ENCODE data around the gene MYH10.
A peak's percentile ranks its signal among the peaks of the same experiment; 100 is the strongest.

Gene MYH10

GRCh38 chr17:8629371-8630226, 926 bp downstream of the MYH10 start:
- Histone ChIP-seq H3K27ac (ENCODE audit: low read depth in 2 of 2, low read length in 2 of 2) (peak overlapping the region in 1 of 2 donors; percentile 16), H3K36me3 (ENCODE audit: control insufficient read depth in 2 of 2, insufficient read depth in 2 of 2, low read length in 2 of 2) (no peaks in the 10 kb centered on the region), H3K27me3 (ENCODE audit: control insufficient read depth in 2 of 2, insufficient read depth in 2 of 2, low read length in 2 of 2) (peaks cover 13 to 18% of the 10 kb centered on the region in 2 donors), H3K9me3 (ENCODE audit: control insufficient read depth in 2 of 2, low read length in 2 of 2) (no peaks in the 10 kb centered on the region), H3K4me3 (ENCODE audit: low read length in 2 of 2) (peak overlapping the region; percentile 58 to 74), H3K4me1 (ENCODE audit: control insufficient read depth in 2 of 2, insufficient read depth in 2 of 2, low read length in 2 of 2) (peaks cover 3 to 7% of the 10 kb centered on the region in 2 donors), H3K9ac (ENCODE audit: low read depth in 1 of 2, low read length in 2 of 2) (peak overlapping the region in 1 of 2 donors; percentile 57)

- no peaks in the 10 kb centered on the region for H3K9me3 ChIP-seq (ENCODE audit: control insufficient read depth in 2 of 2, low read length in 2 of 2)
- H3K36me3 ChIP-seq (ENCODE audit: control insufficient read depth in 2 of 2, insufficient read depth in 2 of 2, low read length in 2 of 2), result no peaks in the 10 kb centered on the region
- peaks cover 13 to 18% of the 10 kb centered on the region in 2 donors for H3K27me3 ChIP-seq (ENCODE audit: control insufficient read depth in 2 of 2, insufficient read depth in 2 of 2, low read length in 2 of 2)
- H3K9ac ChIP-seq (ENCODE audit: low read depth in 1 of 2, low read length in 2 of 2), result no peak overlapping the region
- peaks cover 3 to 7% of the 10 kb centered on the region in 2 donors for H3K4me1 ChIP-seq (ENCODE audit: control insufficient read depth in 2 of 2, insufficient read depth in 2 of 2, low read length in 2 of 2)
- H3K27ac ChIP-seq (ENCODE audit: low read depth in 2 of 2, low read length in 2 of 2), result no peak overlapping the region
- H3K4me3 ChIP-seq (ENCODE audit: low read length in 2 of 2), result no peak overlapping the region
Measured at GRCh38 chr17:8628609-8629169, 1.8 kb downstream of the MYH10 start.

GRCh38 chr17:8628172-8628571, 2.4 kb downstream of the MYH10 start:
- H3K27me3 ChIP-seq (ENCODE audit: control insufficient read depth in 2 of 2, insufficient read depth in 2 of 2, low read length in 2 of 2), result peaks cover 10 to 18% of the 10 kb centered on the region in 2 donors
- no peaks in the 10 kb centered on the region for H3K36me3 ChIP-seq (ENCODE audit: control insufficient read depth in 2 of 2, insufficient read depth in 2 of 2, low read length in 2 of 2)
- peaks cover 3 to 7% of the 10 kb centered on the region in 2 donors for H3K4me1 ChIP-seq (ENCODE audit: control insufficient read depth in 2 of 2, insufficient read depth in 2 of 2, low read length in 2 of 2)
- H3K4me3 ChIP-seq (ENCODE audit: low read length in 2 of 2), result no peak overlapping the region
- H3K9ac ChIP-seq (ENCODE audit: low read depth in 1 of 2, low read length in 2 of 2), result no peak overlapping the region
- H3K27ac ChIP-seq (ENCODE audit: low read depth in 2 of 2, low read length in 2 of 2), result no peak overlapping the region
- H3K9me3 ChIP-seq (ENCODE audit: control insufficient read depth in 2 of 2, low read length in 2 of 2), result no peaks in the 10 kb centered on the region

GRCh38 chr17:8623591-8623990, 6.9 kb downstream of the MYH10 start:
- H3K9ac ChIP-seq (ENCODE audit: low read depth in 1 of 2, low read length in 2 of 2), result no peak overlapping the region
- no peaks in the 10 kb centered on the region for H3K36me3 ChIP-seq (ENCODE audit: control insufficient read depth in 2 of 2, insufficient read depth in 2 of 2, low read length in 2 of 2)
- H3K9me3 ChIP-seq (ENCODE audit: control insufficient read depth in 2 of 2, low read length in 2 of 2), result no peaks in the 10 kb centered on the region
- peaks cover 3 to 6% of the 10 kb centered on the region in 2 donors for H3K27me3 ChIP-seq (ENCODE audit: control insufficient read depth in 2 of 2, insufficient read depth in 2 of 2, low read length in 2 of 2)
- H3K4me1 ChIP-seq (ENCODE audit: control insufficient read depth in 2 of 2, insufficient read depth in 2 of 2, low read length in 2 of 2), result no peaks in the 10 kb centered on the region
- no peak overlapping the region for H3K4me3 ChIP-seq (ENCODE audit: low read length in 2 of 2)
- H3K27ac ChIP-seq (ENCODE audit: low read depth in 2 of 2, low read length in 2 of 2), result no peak overlapping the region

GRCh38 chr17:8622191-8622590, 8.3 kb downstream of the MYH10 start:
- Histone ChIP-seq H3K27me3 (ENCODE audit: control insufficient read depth in 2 of 2, insufficient read depth in 2 of 2, low read length in 2 of 2) (peaks cover 0 to under 1% of the 10 kb centered on the region in 2 donors), H3K9me3 (ENCODE audit: control insufficient read depth in 2 of 2, low read length in 2 of 2) (no peaks in the 10 kb centered on the region), H3K9ac (ENCODE audit: low read depth in 1 of 2, low read length in 2 of 2) (no peak overlapping the region), H3K36me3 (ENCODE audit: control insufficient read depth in 2 of 2, insufficient read depth in 2 of 2, low read length in 2 of 2) (no peaks in the 10 kb centered on the region), H3K4me3 (ENCODE audit: low read length in 2 of 2) (no peak overlapping the region), H3K4me1 (ENCODE audit: control insufficient read depth in 2 of 2, insufficient read depth in 2 of 2, low read length in 2 of 2) (no peaks in the 10 kb centered on the region), H3K27ac (ENCODE audit: low read depth in 2 of 2, low read length in 2 of 2) (no peak overlapping the region)

GRCh38 chr17:8621585-8621984, 8.9 kb downstream of the MYH10 start:
- Histone ChIP-seq H3K27ac (ENCODE audit: low read depth in 2 of 2, low read length in 2 of 2) (no peak overlapping the region), H3K27me3 (ENCODE audit: control insufficient read depth in 2 of 2, insufficient read depth in 2 of 2, low read length in 2 of 2) (no peaks in the 10 kb centered on the region), H3K4me1 (ENCODE audit: control insufficient read depth in 2 of 2, insufficient read depth in 2 of 2, low read length in 2 of 2) (no peaks in the 10 kb centered on the region), H3K9ac (ENCODE audit: low read depth in 1 of 2, low read length in 2 of 2) (no peak overlapping the region), H3K4me3 (ENCODE audit: low read length in 2 of 2) (no peak overlapping the region), H3K36me3 (ENCODE audit: control insufficient read depth in 2 of 2, insufficient read depth in 2 of 2, low read length in 2 of 2) (no peaks in the 10 kb centered on the region), H3K9me3 (ENCODE audit: control insufficient read depth in 2 of 2, low read length in 2 of 2) (no peaks in the 10 kb centered on the region)

- no peaks in the 10 kb centered on the region for H3K4me1 ChIP-seq (ENCODE audit: control insufficient read depth in 2 of 2, insufficient read depth in 2 of 2, low read length in 2 of 2)
- no peak overlapping the region for H3K4me3 ChIP-seq (ENCODE audit: low read length in 2 of 2)
- no peak overlapping the region for H3K9ac ChIP-seq (ENCODE audit: low read depth in 1 of 2, low read length in 2 of 2)
- no peaks in the 10 kb centered on the region for H3K36me3 ChIP-seq (ENCODE audit: control insufficient read depth in 2 of 2, insufficient read depth in 2 of 2, low read length in 2 of 2)
- H3K9me3 ChIP-seq (ENCODE audit: control insufficient read depth in 2 of 2, low read length in 2 of 2), result no peaks in the 10 kb centered on the region
- no peaks in the 10 kb centered on the region for H3K27me3 ChIP-seq (ENCODE audit: control insufficient read depth in 2 of 2, insufficient read depth in 2 of 2, low read length in 2 of 2)
- H3K27ac ChIP-seq (ENCODE audit: low read depth in 2 of 2, low read length in 2 of 2), result no peak overlapping the region
Measured at GRCh38 chr17:8619294-8619693, 11.2 kb downstream of the MYH10 start.

GRCh38 chr17:8618825-8619224, 11.7 kb downstream of the MYH10 start:
- no peaks in the 10 kb centered on the region for H3K36me3 ChIP-seq (ENCODE audit: control insufficient read depth in 2 of 2, insufficient read depth in 2 of 2, low read length in 2 of 2)
- H3K27me3 ChIP-seq (ENCODE audit: control insufficient read depth in 2 of 2, insufficient read depth in 2 of 2, low read length in 2 of 2), result no peaks in the 10 kb centered on the region
- H3K27ac ChIP-seq (ENCODE audit: low read depth in 2 of 2, low read length in 2 of 2), result no peak overlapping the region
- no peak overlapping the region for H3K4me3 ChIP-seq (ENCODE audit: low read length in 2 of 2)
- H3K9ac ChIP-seq (ENCODE audit: low read depth in 1 of 2, low read length in 2 of 2), result no peak overlapping the region
- H3K9me3 ChIP-seq (ENCODE audit: control insufficient read depth in 2 of 2, low read length in 2 of 2), result no peaks in the 10 kb centered on the region
- H3K4me1 ChIP-seq (ENCODE audit: control insufficient read depth in 2 of 2, insufficient read depth in 2 of 2, low read length in 2 of 2), result no peaks in the 10 kb centered on the region

- H3K9ac ChIP-seq (ENCODE audit: low read depth in 1 of 2, low read length in 2 of 2), result no peak overlapping the region
- H3K36me3 ChIP-seq (ENCODE audit: control insufficient read depth in 2 of 2, insufficient read depth in 2 of 2, low read length in 2 of 2), result no peaks in the 10 kb centered on the region
- H3K9me3 ChIP-seq (ENCODE audit: control insufficient read depth in 2 of 2, low read length in 2 of 2), result no peaks in the 10 kb centered on the region
- no peak overlapping the region for H3K4me3 ChIP-seq (ENCODE audit: low read length in 2 of 2)
- no peak overlapping the region for H3K27ac ChIP-seq (ENCODE audit: low read depth in 2 of 2, low read length in 2 of 2)
- no peaks in the 10 kb centered on the region for H3K27me3 ChIP-seq (ENCODE audit: control insufficient read depth in 2 of 2, insufficient read depth in 2 of 2, low read length in 2 of 2)
- no peaks in the 10 kb centered on the region for H3K4me1 ChIP-seq (ENCODE audit: control insufficient read depth in 2 of 2, insufficient read depth in 2 of 2, low read length in 2 of 2)
Measured at GRCh38 chr17:8614988-8615387, 15.5 kb downstream of the MYH10 start.

GRCh38 chr17:8611619-8612298, 18.8 kb downstream of the MYH10 start:
- H3K4me3 ChIP-seq (ENCODE audit: low read length in 2 of 2), result no peak overlapping the region

More at GRCh38 chr17:8611619-8612298, 18.8 kb downstream of the MYH10 start:
- no peaks in the 10 kb centered on the region for H3K36me3 ChIP-seq (ENCODE audit: control insufficient read depth in 2 of 2, insufficient read depth in 2 of 2, low read length in 2 of 2)
- H3K4me1 ChIP-seq (ENCODE audit: control insufficient read depth in 2 of 2, insufficient read depth in 2 of 2, low read length in 2 of 2), result no peaks in the 10 kb centered on the region
- no peaks in the 10 kb centered on the region for H3K9me3 ChIP-seq (ENCODE audit: control insufficient read depth in 2 of 2, low read length in 2 of 2)
- no peaks in the 10 kb centered on the region for H3K27me3 ChIP-seq (ENCODE audit: control insufficient read depth in 2 of 2, insufficient read depth in 2 of 2, low read length in 2 of 2)
- H3K9ac ChIP-seq (ENCODE audit: low read depth in 1 of 2, low read length in 2 of 2), result no peak overlapping the region
- no peak overlapping the region for H3K27ac ChIP-seq (ENCODE audit: low read depth in 2 of 2, low read length in 2 of 2)

All from mucosa of rectum (tissue), 2 donors.